Erythroblast (primary cell): ENCODE results near the gene P4HA3.
"Not testable (repeated sequence)": the region's sequence is repeated elsewhere in the genome, so short reads cannot be mapped to it uniquely, and the experiment has no call there.

Experiments used
- DNase-seq, 2 experiments: peaks; one replicate each; lab custom pipeline; 2025; lab: John Stamatoyannopoulos, UW
- GATA1 ChIP-seq: IDR thresholded peaks from 2 replicates; pipeline ENCODE4 v1.6.1; 2011; ENCODE audit warnings: low read depth, mild to moderate bottlenecking, control low read depth, low read length, moderate library complexity
- POLR2A ChIP-seq: IDR thresholded peaks from 2 replicates; pipeline ENCODE4 v1.6.1; 2011; ENCODE audit warnings: mild to moderate bottlenecking, low read length

Gene P4HA3

GRCh38 chr11:74311352-74311926, at the start of gene P4HA3:
Gene P4HA3, minus strand, starts transcription at chr11:74311640. Its CDS starts 29 bp downstream, at chr11:74311611.
- TF ChIP-seq GATA1, result no peak
- TF ChIP-seq POLR2A, result no peak
- peak; percentile 78 to 84 for DNase-seq

- no peak for DNase-seq
- no peak for TF ChIP-seq POLR2A
- no peak for TF ChIP-seq GATA1
These were observed 46.0 kb upstream of the P4HA3 start for GRCh38 chr11:74357449-74357848.

- TF ChIP-seq GATA1 (no peak), POLR2A (no peak)
- DNase-seq, result no peak
These were observed 44.2 kb upstream of the P4HA3 start for GRCh38 chr11:74355626-74356025.

- no peak for DNase-seq
- TF ChIP-seq GATA1 (no peak), POLR2A (no peak)
These were observed 42.6 kb upstream of the P4HA3 start for GRCh38 chr11:74354036-74354435.

GRCh38 chr11:74347381-74347780, 35.9 kb upstream of the P4HA3 start:
- TF ChIP-seq POLR2A (no peak), GATA1 (no peak)
- no peak for DNase-seq

- TF ChIP-seq POLR2A (no peak), GATA1 (no peak)
- no peak for DNase-seq
These were observed 34.0 kb upstream of the P4HA3 start for GRCh38 chr11:74345420-74345819.

GRCh38 chr11:74341921-74342320, 30.5 kb upstream of the P4HA3 start:
- DNase-seq, result no peak
- TF ChIP-seq POLR2A (no peak), GATA1 (no peak)

- no peak for DNase-seq
These were observed 28.2 kb upstream of the P4HA3 start for GRCh38 chr11:74339619-74340018.

GRCh38 chr11:74338963-74339362, 27.5 kb upstream of the P4HA3 start:
- DNase-seq, result no peak
- TF ChIP-seq POLR2A (no peak), GATA1 (no peak)

More at GRCh38 chr11:74339619-74340018, 28.2 kb upstream of the P4HA3 start:
- TF ChIP-seq POLR2A, result no peak
- TF ChIP-seq GATA1, result no peak

GRCh38 chr11:74333193-74333592, 21.8 kb upstream of the P4HA3 start:
- TF ChIP-seq GATA1 (no peak), POLR2A (no peak)
- no peak for DNase-seq

GRCh38 chr11:74332291-74332690, 20.9 kb upstream of the P4HA3 start:
- DNase-seq, result no peak
- TF ChIP-seq GATA1 (no peak), POLR2A (no peak)

GRCh38 chr11:74331000-74331399, 19.6 kb upstream of the P4HA3 start:
- DNase-seq, result not testable (repeated sequence)

- peak; percentile 66 to 80 for DNase-seq
These were observed 18.8 kb upstream of the P4HA3 start for GRCh38 chr11:74330075-74330858.

GRCh38 chr11:74327076-74327475, 15.6 kb upstream of the P4HA3 start:
- DNase-seq, result no peak
- TF ChIP-seq GATA1 (no peak), POLR2A (no peak)

More at GRCh38 chr11:74330075-74330858, 18.8 kb upstream of the P4HA3 start:
- TF ChIP-seq GATA1 (no peak), POLR2A (peak; percentile 36)
